Mesodermal cell (in vitro differentiated cells): ENCODE measurements around the gene PPP1R2. TPM values are rescaled to one million over a fixed set of nuclear protein-coding genes. Genes with fewer than 3 reads are reported as not detected.
"Not testable (repeated sequence)": the region's sequence is repeated elsewhere in the genome, so short reads cannot be mapped to it uniquely, and the experiment has no call there.

Source experiments
- H3K27ac ChIP-seq: 2 replicates; pipeline ENCODE4 v1.7.0; 2013; ENCODE audit warnings: mild to moderate bottlenecking, low read depth, low read length, moderate library complexity; ENCODE audit not compliant: severe bottlenecking
- H3K36me3 ChIP-seq: 2 replicates; pipeline ENCODE4 v1.7.1; 2013; ENCODE audit warnings: mild to moderate bottlenecking, low read length, moderate library complexity; ENCODE audit not compliant: control insufficient read depth, insufficient read depth
- H3K4me1 ChIP-seq: one replicate; pipeline ENCODE4 v1.7.1; 2013; ENCODE audit warnings: mild to moderate bottlenecking, low read length; ENCODE audit not compliant: insufficient read depth, control insufficient read depth, poor library complexity, severe bottlenecking
- H3K4me3 ChIP-seq: 2 replicates; pipeline ENCODE4 v1.7.0; 2013; ENCODE audit warnings: low read length, control low read depth, mild to moderate bottlenecking; ENCODE audit not compliant: insufficient read depth, poor library complexity, severe bottlenecking; ENCODE audit errors: extremely low read depth
- H3K9me3 ChIP-seq: 2 replicates; pipeline ENCODE4 v1.7.1; 2013; ENCODE audit warnings: mild to moderate bottlenecking, low read length, moderate library complexity; ENCODE audit not compliant: control insufficient read depth
- WGBS, 2 experiments: methylation state at CpG; one replicate each; pipeline ENCODE4 v1.1.5; 2013; ENCODE audit warnings: missing lambda C conversion rate in 2 of 2; ENCODE audit not compliant: insufficient coverage in 2 of 2; 5-methylcytosine and 5-hydroxymethylcytosine counted together
- polyA plus RNA-seq, 2 experiments: library from polyadenylated mRNA; stranded (reverse); fragments of 50-300 nt; gene quantifications; one replicate each; pipeline ENCODE4 v1.2.3, GENCODE V29; 2013

The PPP1R2 gene
- 39.4 TPM for polyA plus RNA-seq (2013, experiment 1 of 2)
- polyA plus RNA-seq (2013, experiment 2 of 2): 37.7 TPM

DNA sequence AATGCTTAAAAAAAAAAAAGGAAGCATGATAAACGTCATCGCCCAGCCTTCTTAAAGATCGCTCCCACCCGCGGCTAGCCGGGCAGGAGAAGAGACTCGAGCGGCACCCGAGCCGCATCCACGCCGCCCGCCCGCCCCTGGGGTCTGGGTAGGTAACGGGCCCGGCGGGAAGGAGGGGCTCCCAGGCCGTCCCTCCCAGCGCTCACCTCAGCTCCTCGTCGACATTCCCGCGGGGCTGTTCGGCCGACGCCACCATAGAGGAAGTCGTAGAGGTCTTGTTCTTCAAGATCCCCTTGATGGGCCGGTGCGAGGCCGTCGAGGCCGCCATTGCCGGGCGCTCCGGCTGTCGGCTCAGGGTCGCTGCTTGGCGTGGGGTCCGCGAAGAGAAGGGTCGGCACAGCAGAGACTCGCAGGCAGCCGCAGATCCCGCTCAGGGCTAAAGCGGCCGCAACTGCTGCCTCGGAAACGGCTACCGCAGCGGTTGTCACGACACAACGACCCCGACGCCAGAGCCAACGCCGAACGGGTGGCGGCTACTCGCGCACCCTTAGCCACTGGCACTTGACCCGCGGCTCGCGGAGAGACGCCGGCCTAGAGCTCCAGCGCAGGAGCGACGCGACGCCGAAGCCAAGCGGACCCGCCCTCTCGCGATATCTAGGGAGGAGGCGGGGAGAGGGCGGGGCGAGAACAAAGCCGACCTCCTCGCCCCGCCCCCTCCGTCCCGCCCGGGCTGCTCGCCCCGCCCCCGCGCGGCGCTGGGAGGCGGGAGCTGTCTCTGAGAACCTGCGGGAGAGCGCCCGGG, at the start of gene PPP1R2:
PPP1R2 (minus strand) TSS at position 628 of the 802 bp plus-strand sequence; CDS start at position 328, 300 bp downstream.
- H3K27ac ChIP-seq: peak within 1 kb of the TSS; percentile 80
- WGBS, 2 experiments: 1% methylated on average over 66 to 67 of the region's 95 CpGs
- peaks cover 4% of the 10 kb centered on the region for H3K4me1 ChIP-seq
- H3K36me3 ChIP-seq: peaks cover 4% of the 10 kb centered on the region
- no peaks in the 10 kb centered on the region for H3K9me3 ChIP-seq
- peak within 1 kb of the TSS; percentile 80 for H3K4me3 ChIP-seq

DNA sequence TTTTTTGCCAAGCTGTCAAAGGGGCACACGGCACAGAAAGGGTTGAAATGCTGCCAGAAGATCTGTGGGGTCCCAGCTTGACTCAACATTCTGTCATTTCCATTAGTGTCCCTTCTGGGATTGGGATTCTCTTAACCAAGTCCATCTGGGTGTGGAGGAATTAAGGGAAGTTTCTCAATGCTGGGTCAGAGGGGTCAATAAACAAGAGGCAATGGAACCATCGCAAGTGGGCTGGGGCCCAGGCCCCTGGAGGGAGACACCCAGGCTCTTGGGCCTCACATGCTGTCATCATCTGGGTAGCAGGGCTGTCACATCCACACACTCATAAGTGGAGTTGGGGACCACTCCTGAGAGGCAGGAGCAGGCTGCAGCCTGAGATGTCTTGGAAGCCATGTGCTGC, 48.7 kb upstream of the PPP1R2 start:
- WGBS, 2 experiments: 80 to 90% methylated on average over 1 to 2 of the region's 2 CpGs
- Histone ChIP-seq H3K9me3 (no peaks in the 10 kb centered on the region), H3K36me3 (no peaks in the 10 kb centered on the region), H3K4me1 (no peaks in the 10 kb centered on the region), H3K4me3 (no peak overlapping the region), H3K27ac (no peak overlapping the region)

GRCh38 chr3:195591220-195591619, 48.1 kb upstream of the PPP1R2 start:
- Histone ChIP-seq H3K36me3 (no peaks in the 10 kb centered on the region), H3K9me3 (no peaks in the 10 kb centered on the region), H3K4me1 (no peaks in the 10 kb centered on the region), H3K27ac (no peak overlapping the region), H3K4me3 (no peak overlapping the region)
- 90% methylated on average over 3 to 6 of the region's 6 CpGs for WGBS, 2 experiments

DNA sequence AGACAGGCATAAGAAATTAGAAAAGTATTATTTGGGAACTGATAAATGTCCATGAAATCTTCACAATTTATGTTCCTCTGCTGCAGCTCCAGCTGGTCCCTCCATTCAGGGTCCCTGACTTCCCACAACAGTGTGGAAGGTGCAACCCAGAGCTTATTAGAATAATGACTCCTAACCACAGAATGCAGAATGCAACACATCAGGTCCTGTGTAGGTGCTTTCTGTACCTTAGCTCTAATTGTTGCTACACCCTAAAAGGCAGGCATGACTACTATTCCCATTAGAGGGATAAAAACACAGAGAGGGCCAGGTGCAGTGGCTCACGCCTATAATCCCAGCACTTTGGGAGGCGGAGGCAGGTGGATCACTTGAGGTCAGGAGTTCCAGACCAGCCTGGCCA, 47.3 kb upstream of the PPP1R2 start:
- H3K36me3 ChIP-seq, H3K9me3 ChIP-seq, H3K4me3 ChIP-seq, H3K27ac ChIP-seq, H3K4me1 ChIP-seq: not testable (repeated sequence)
- 60 to 100% methylated on average over 1 to 2 of the region's 2 CpGs for WGBS, 2 experiments

- H3K9me3 ChIP-seq, H3K27ac ChIP-seq, H3K4me1 ChIP-seq, H3K36me3 ChIP-seq, H3K4me3 ChIP-seq: not testable (repeated sequence)
- WGBS, 2 experiments: 60% methylated on average over 4 of the region's 6 CpGs
These were observed 46.7 kb upstream of the PPP1R2 start for GRCh38 chr3:195589796-195590195.

- Histone ChIP-seq H3K9me3 (no peaks in the 10 kb centered on the region), H3K36me3 (no peaks in the 10 kb centered on the region), H3K4me3 (no peak overlapping the region), H3K4me1 (no peaks in the 10 kb centered on the region), H3K27ac (no peak overlapping the region)
- WGBS, 2 experiments: 96 to 97% methylated on average over 3 of the region's 5 CpGs
These were observed 44.7 kb upstream of the PPP1R2 start for GRCh38 chr3:195587824-195588223.

DNA sequence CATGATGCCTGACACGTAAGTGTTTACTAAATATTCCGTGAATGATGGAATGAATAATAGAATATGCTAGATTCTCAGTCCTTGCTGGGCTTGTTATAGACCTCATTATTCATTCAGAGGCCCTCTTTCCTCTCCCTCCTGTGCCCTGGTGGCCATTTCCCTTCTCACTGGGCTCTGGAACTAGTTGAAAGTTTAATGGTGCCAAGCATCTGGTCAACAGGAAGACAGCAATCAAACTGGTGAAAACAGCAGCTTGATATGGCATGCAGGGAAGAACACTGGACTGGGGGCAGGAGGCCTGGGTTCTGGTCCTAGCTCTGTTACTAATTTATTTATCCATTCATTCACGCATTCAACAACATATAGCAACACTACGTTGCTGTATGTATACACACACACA, 44.3 kb upstream of the PPP1R2 start:
- no peaks in the 10 kb centered on the region for H3K9me3 ChIP-seq
- H3K4me3 ChIP-seq: no peak overlapping the region
- H3K36me3 ChIP-seq: no peaks in the 10 kb centered on the region
- no CpG with 5 or more reads among the region's 4 CpGs for WGBS, 2 experiments
- no peak overlapping the region for H3K27ac ChIP-seq
- H3K4me1 ChIP-seq: no peaks in the 10 kb centered on the region

GRCh38 chr3:195584543-195584870, 41.4 kb upstream of the PPP1R2 start:
- WGBS, 2 experiments: 60 to 100% methylated on average over 1 to 4 of the region's 4 CpGs
- H3K36me3 ChIP-seq: no peaks in the 10 kb centered on the region
- H3K4me3 ChIP-seq: no peak overlapping the region
- H3K4me1 ChIP-seq: no peaks in the 10 kb centered on the region
- no peaks in the 10 kb centered on the region for H3K9me3 ChIP-seq
- H3K27ac ChIP-seq: no peak overlapping the region

- H3K9me3 ChIP-seq: no peaks in the 10 kb centered on the region
- H3K27ac ChIP-seq: no peak within 1 kb of the TSS
- 95 to 96% methylated on average over 7 of the region's 16 CpGs for WGBS, 2 experiments
- no peaks in the 10 kb centered on the region for H3K36me3 ChIP-seq
- no peak within 1 kb of the TSS for H3K4me3 ChIP-seq
- H3K4me1 ChIP-seq: no peaks in the 10 kb centered on the region
These were observed 40.9 kb upstream of the PPP1R2 start, which contains the start of gene APOD for GRCh38 chr3:195583831-195584542. APOD (minus strand) TSS chr3:195583940; CDS start chr3:195579461, 4,479 bp downstream.

DNA sequence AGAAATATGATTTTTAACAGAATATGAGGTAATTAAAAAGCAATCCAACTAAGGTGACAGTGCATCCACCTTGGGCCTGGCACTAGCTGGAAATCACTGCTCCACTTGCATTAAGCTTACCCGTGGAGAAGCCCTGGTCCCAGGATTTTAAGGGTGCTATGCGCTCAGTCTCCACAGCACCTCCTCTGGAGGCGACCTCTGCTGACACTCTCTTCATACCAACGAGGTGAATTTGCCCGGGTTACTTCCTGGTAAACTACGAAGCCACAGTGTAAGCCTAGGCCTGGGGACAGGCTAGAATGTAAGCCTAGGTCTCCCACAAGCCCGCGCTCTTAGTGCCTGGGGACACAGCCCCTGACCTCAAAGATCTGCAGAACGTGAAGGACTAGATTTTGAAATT, 39.8 kb upstream of the PPP1R2 start:
- 76 to 85% methylated on average over 9 of the region's 9 CpGs for WGBS, 2 experiments
- no peaks in the 10 kb centered on the region for H3K4me1 ChIP-seq

More for the DNA sequence above, 39.8 kb upstream of the PPP1R2 start:
- H3K4me3 ChIP-seq: no peak overlapping the region
- H3K9me3 ChIP-seq: no peaks in the 10 kb centered on the region
- H3K27ac ChIP-seq: no peak overlapping the region
- no peaks in the 10 kb centered on the region for H3K36me3 ChIP-seq
